ENCODE measurements around the gene KCNK4. TPM values are rescaled to one million over a fixed set of nuclear protein-coding genes. Genes with fewer than 3 reads are reported as not detected.

Gene KCNK4
- total RNA-seq, 1 experiment from 2014 or later = 0.28 TPM

GRCh38 chr11:64258946-64259532 lies 32.1 kb upstream of the KCNK4 start:
- Histone ChIP-seq H3K9ac (ENCODE audit: extremely low read depth, insufficient read length, low read length) (no peak overlapping the region), H3K9me3 (ENCODE audit: control insufficient read depth, low read depth, low read length) (no peaks in the 10 kb centered on the region), H3K79me2 (ENCODE audit: insufficient read depth, low read length) (no peaks in the 10 kb centered on the region), H2AFZ (ENCODE audit: low read length) (no peak overlapping the region), H3K23me2 (ENCODE audit: insufficient read length, low read depth, low read length, poor library complexity, severe bottlenecking) (no peaks in the 10 kb centered on the region), H3K14ac (ENCODE audit: insufficient read depth, low read length) (no peak overlapping the region), H3T11ph (ENCODE audit: low read length) (no peak overlapping the region), H3K4ac (ENCODE audit: low read depth, low read length) (no peak overlapping the region), H3K4me1 (ENCODE audit: insufficient read depth, low read length) (no peaks in the 10 kb centered on the region), H3K23ac (ENCODE audit: insufficient read length, low read depth, low read length) (no peak overlapping the region), H3K18ac (ENCODE audit: insufficient read length, low read depth, low read length) (no peak overlapping the region), H2BK15ac (ENCODE audit: low read depth, low read length) (no peak overlapping the region), H4K91ac (ENCODE audit: insufficient read length, low read depth, low read length) (no peak overlapping the region), H2BK5ac (ENCODE audit: insufficient read length, low read length) (no peak overlapping the region), H2BK20ac (ENCODE audit: low read depth, low read length, poor library complexity, severe bottlenecking) (no peak overlapping the region), H3K56ac (ENCODE audit: insufficient read length, low read depth, low read length) (no peak overlapping the region), H2BK120ac (ENCODE audit: low read depth, low read length, poor library complexity, severe bottlenecking) (no peak overlapping the region), H2AK5ac (ENCODE audit: insufficient read length, low read length) (no peak overlapping the region), H3K27ac (ENCODE audit: insufficient read length, low read depth, low read length) (no peak overlapping the region), H3K27me3 (ENCODE audit: insufficient read depth, low read length) (no peaks in the 10 kb centered on the region), H3K79me1 (ENCODE audit: insufficient read depth, low read depth, low read length, poor library complexity, severe bottlenecking) (no peaks in the 10 kb centered on the region), H2BK12ac (ENCODE audit: insufficient read length, low read depth, low read length) (no peak overlapping the region), H4K20me1 (ENCODE audit: control insufficient read depth, insufficient read depth, insufficient read length) (no peaks in the 10 kb centered on the region), H3K4me2 (ENCODE audit: insufficient read depth, insufficient read length, low read length) (no peak overlapping the region), H4K5ac (ENCODE audit: insufficient read length, low read depth, low read length) (no peak overlapping the region), H4K8ac (replicated peaks; ENCODE audit: insufficient read length, low read depth, low read length) (no peak overlapping the region)
- DNase-seq = no peak
- no CpG with 5 or more reads among the region's 32 CpGs for WGBS (ENCODE audit: extremely low coverage, insufficient read length, low lambda C conversion rate)
- H3K36me3 Mint-ChIP-seq (ENCODE audit: insufficient read depth in 1 of 3, low read depth in 3 of 3) = peaks cover 46 to 86% (median 71%) of the 10 kb centered on the region in 3 experiments
- TF ChIP-seq, protein P1, sequence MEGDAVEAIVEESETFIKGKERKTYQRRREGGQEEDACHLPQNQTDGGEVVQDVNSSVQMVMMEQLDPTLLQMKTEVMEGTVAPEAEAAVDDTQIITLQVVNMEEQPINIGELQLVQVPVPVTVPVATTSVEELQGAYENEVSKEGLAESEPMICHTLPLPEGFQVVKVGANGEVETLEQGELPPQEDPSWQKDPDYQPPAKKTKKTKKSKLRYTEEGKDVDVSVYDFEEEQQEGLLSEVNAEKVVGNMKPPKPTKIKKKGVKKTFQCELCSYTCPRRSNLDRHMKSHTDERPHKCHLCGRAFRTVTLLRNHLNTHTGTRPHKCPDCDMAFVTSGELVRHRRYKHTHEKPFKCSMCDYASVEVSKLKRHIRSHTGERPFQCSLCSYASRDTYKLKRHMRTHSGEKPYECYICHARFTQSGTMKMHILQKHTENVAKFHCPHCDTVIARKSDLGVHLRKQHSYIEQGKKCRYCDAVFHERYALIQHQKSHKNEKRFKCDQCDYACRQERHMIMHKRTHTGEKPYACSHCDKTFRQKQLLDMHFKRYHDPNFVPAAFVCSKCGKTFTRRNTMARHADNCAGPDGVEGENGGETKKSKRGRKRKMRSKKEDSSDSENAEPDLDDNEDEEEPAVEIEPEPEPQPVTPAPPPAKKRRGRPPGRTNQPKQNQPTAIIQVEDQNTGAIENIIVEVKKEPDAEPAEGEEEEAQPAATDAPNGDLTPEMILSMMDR (conservative IDR thresholded peaks at IDR 0.05) = no peak
- H3K9me3 Mint-ChIP-seq = no peaks in the 10 kb centered on the region
- H3K27me3 Mint-ChIP-seq (ENCODE audit: low read depth) = no peaks in the 10 kb centered on the region
- no peak overlapping the region for H3K4me3 Mint-ChIP-seq
- H3K27ac Mint-ChIP-seq = no peak overlapping the region
- H3K4me1 Mint-ChIP-seq = peaks cover 0 to 8% of the 10 kb centered on the region in 2 experiments; a peak in 3 of 4 replicates

All from H9 (cell line).